GM19023 (cell line): ENCODE measurements around the gene GJA10.

Source experiments
- ATAC-seq: cut with Tn5 transposase; IDR thresholded peaks from one replicate; pipeline ENCODE4 v1.9.1; 2021; ENCODE audit warnings: mild to moderate bottlenecking, moderate library complexity; ENCODE audit not compliant: unreplicated experiment

The GJA10 gene

DNA sequence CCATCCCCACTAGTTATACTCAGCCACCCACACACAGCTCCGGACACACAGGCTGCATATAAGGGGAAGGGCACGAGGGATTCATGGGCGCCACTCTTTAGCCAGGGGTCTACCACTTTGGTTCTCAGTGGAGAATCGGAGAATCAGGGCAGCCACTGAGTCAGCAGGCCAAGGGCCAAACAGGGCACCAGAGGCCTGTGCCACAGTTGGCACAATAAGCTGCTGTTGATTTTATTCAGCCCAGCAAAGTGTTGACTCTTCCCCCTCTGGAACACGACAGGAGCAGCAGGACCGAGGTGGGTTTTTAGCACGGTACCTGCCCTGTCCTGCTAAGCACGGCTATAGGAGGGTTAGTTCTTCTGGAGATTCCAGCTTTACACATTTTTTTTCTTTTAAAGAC lies 48.3 kb downstream of the GJA10 start:
- ATAC-seq, result no peak

DNA sequence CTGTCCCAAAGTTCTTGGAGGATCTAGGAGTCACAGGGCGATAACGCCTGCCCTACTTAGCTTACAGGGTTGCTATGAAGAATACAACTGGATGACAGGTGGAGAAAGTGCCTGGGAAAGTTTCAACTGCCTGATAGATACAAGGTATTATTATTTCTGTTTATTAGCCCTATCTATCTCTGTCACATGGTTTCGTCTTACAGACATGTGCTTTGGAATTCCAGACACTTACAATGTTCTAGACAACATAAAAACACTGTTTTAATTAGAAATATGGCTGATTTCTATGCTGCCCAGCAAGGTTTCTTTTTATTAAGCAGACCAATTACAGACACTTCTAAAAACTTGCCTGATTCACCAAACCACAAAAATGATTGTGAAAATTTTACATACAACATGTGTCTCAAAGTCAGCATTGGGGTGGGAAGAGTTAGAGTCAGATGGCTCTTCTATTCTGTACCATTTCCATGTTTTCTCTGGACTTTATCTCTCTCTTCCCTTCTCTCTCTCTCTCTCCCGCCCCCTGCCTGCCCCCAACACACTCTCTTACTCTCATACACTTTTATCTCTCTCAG lies 50.0 kb downstream of the GJA10 start:
- ATAC-seq, result no peak

DNA sequence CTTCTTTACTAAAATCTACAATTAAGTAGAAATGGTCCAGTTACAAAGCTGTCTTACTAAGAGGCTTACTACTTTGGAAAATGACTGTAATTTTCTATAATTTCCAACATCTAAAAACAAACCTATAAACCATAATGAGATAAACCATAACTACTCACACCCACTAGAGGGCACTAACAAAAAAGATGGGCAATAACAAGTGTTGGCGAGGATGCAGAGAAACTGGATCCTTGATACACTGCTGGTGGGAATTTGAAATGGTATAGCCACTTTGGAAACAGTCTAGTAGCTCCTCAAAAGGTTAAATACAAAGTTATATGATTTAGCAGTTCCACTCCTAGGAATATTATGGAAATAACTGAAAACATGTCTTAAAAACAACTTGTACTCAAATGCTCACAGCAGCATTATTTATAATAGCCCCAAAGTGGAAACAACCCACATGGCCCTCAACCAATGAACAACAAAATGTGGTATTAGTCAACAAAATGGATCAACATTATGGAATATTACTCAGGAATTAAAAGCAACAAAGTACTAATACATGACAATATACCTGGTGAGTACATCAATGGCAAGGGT lies 50.6 kb downstream of the GJA10 start:
- ATAC-seq, result no peak
